H1 (cell line): Measurements from ENCODE around the gene CCDC86. TPM values are rescaled to one million over a fixed set of nuclear protein-coding genes. Genes with fewer than 3 reads are reported as not detected.

Experiments
- CHD2 ChIP-seq: IDR thresholded peaks from 2 replicates; pipeline ENCODE4 v1.6.1; 2012; ENCODE audit warnings: low read length, improper control_type of control experiment
- EZH2 ChIP-seq: fragments of 200-600 bp; sonication (generic); IDR thresholded peaks from 2 replicates; pipeline ENCODE4 v1.7.1; 2012; ENCODE audit warnings: low read depth, mild to moderate bottlenecking, moderate library complexity, low read length, inconsistent platforms; ENCODE audit not compliant: severe bottlenecking
- HDAC2 ChIP-seq, 2 experiments: fragments of 300-600 bp in 1 of 2; sonication (generic) in 1 of 2; IDR thresholded peaks; 2 replicates each; pipeline ENCODE4 v1.6.1; 2011 to 2012; ENCODE audit warnings: low read depth in 2 of 2, low read length in 2 of 2, mild to moderate bottlenecking in 2 of 2, moderate library complexity in 2 of 2, borderline replicate concordance in 1 of 2, inconsistent platforms in 1 of 2
- TBP ChIP-seq: IDR thresholded peaks from 2 replicates; pipeline ENCODE4 v1.6.1; 2011; ENCODE audit warnings: low read depth, low read length, improper control_type of control experiment
- polyA plus RNA-seq, 7 experiments: library from polyadenylated mRNA; depleted of rRNA in 3 of 7; stranded (reverse) in 5 of 7; unstranded in 2 of 7; fragments of >200 nt in 5 of 7; fragments of 200-250 nt in 2 of 7; gene quantifications; 1 replicate in 5 of 7; 2 replicates in 1 of 7; 4 replicates in 1 of 7; pipeline versions ENCODE4 v1.2.1 to v1.2.3, GENCODE V29; 2011 to 2013; ENCODE audit warnings: missing spikeins in 2 of 7, mixed read lengths in 2 of 7
- total RNA-seq: library from RNA; stranded (reverse); fragmentation: NEBNext Ultra II Directional; extraction: Animal tissue kit (Norgen Biotek cat#: 25700); gene quantifications from 2 replicates; pipeline ENCODE4 v1.2.1, GENCODE V29; 2021

Gene CCDC86
- total and polyA plus RNA-seq, 2 of the 8 experiments (the other 6 are each of a cell fraction or from before 2014, with no cell fraction given) = 37.7 to 76.4 TPM

DNA sequence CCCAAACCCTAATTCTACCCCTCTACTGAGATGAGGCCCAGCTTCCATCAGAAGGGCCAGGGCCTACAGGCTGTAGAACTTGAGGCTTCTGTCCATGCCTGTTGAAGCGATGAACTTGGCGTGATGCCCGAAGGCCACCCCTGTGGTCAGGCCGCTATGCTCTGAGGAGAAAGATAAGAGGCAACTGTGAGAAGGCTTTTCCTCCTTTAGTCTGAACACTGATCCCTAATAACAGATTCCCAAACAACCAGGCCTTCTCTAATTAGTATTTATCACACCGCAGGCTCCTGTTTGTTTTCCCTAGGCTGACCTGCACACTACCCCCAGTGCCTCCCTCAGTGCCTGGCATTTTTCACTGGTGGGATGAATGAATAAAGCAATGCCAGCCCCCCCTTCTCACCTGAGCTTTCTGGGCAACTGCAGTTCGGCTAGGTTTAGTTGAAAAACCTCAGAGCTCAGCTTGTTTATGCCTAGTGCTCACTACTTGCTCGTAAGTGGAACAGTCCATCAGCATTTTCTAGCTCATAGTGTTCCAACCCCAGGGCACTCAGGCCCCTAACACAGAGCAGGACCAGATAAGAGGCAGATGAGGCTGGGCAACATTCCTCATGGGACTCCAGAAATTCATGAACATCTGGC is 49.3 kb downstream of the CCDC86 start (continued):
- TF ChIP-seq CHD2 = no peak
- TF ChIP-seq EZH2 = no peak
- no peak for TF ChIP-seq TBP
- no peak for TF ChIP-seq HDAC2 (IDR thresholded peaks at IDR 0.05; ENCODE audit: borderline replicate concordance in 1 of 2, low read depth in 2 of 2, low read length in 2 of 2)
